Fibroblast of the aortic adventitia (primary cell): ENCODE measurements around the gene FCHSD2. TPM values are rescaled to one million over a fixed set of nuclear protein-coding genes. Genes with fewer than 3 reads are reported as not detected.

Experiments
- DNase-seq: peaks from one replicate; pipeline ENCODE4 v3.0.0-alpha.2; 2010; ENCODE audit warnings: low read depth
- H3K4me3 ChIP-seq: 2 replicates; pipeline ENCODE4 v1.5.1; 2011; ENCODE audit warnings: low read depth, mild to moderate bottlenecking, control low read depth, low read length, moderate library complexity
- CTCF ChIP-seq: IDR thresholded peaks from 2 replicates; pipeline ENCODE4 v1.5.1; 2011; ENCODE audit warnings: mild to moderate bottlenecking, low read length, control low read depth, inconsistent platforms; ENCODE audit not compliant: insufficient read depth
- total RNA-seq: library from RNA; depleted of rRNA; stranded (reverse); fragments of >200 nt; gene quantifications from 2 replicates; pipeline ENCODE4 v1.2.3, GENCODE V29; 2012; ENCODE audit warnings: low replicate concordance

FCHSD2 gene
- total RNA-seq, 1 donor: 11.3 TPM

GRCh38 chr11:73186886-73187285, 44.8 kb upstream of the FCHSD2 start:
- no peak for DNase-seq
- no peak for TF ChIP-seq CTCF

GRCh38 chr11:73186294-73186850, 44.3 kb upstream of the FCHSD2 start:
- no peak for DNase-seq
- no peak for TF ChIP-seq CTCF
- no peak overlapping the region for H3K4me3 ChIP-seq

More at GRCh38 chr11:73186886-73187285, 44.8 kb upstream of the FCHSD2 start:
- H3K4me3 ChIP-seq: no peak overlapping the region

- H3K4me3 ChIP-seq: no peak overlapping the region
- no peak for TF ChIP-seq CTCF
- peak; percentile 79 for DNase-seq
Observed at GRCh38 chr11:73185680-73186293, 43.7 kb upstream of the FCHSD2 start.

GRCh38 chr11:73184953-73185671, 43.0 kb upstream of the FCHSD2 start:
- H3K4me3 ChIP-seq: no peak overlapping the region
- DNase-seq: peak; percentile 57
- TF ChIP-seq CTCF: peak; percentile 96

GRCh38 chr11:73182824-73183321, 40.8 kb upstream of the FCHSD2 start:
- peak; percentile 22 for DNase-seq
- no peak for TF ChIP-seq CTCF
- no peak overlapping the region for H3K4me3 ChIP-seq

- TF ChIP-seq CTCF: no peak
- no peak for DNase-seq
- no peak overlapping the region for H3K4me3 ChIP-seq
Observed at GRCh38 chr11:73178681-73179080, 36.6 kb upstream of the FCHSD2 start.
